HepG2 (cell line): ENCODE measurements around the gene FRMD3. TPM values are rescaled to one million over a fixed set of nuclear protein-coding genes. Genes with fewer than 3 reads are reported as not detected.

Source experiments
- ATAC-seq: fragments of 200-7000 bp; cut with Tn5 transposase; 3 replicates; pipeline ENCODE4 v1.9.1; 2020; ENCODE audit warnings: mild to moderate bottlenecking, moderate library complexity
- BruUV-seq: library from RNA; stranded (reverse); fragments of 400-500 nt; replicated peaks from 2 replicates; lab custom pipeline; 2021; lab: Mats Ljungman, UMichigan
- CTCF ChIA-PET: fragments of 300-600 bp; formaldehyde crosslinking; extraction: SDS; loops from one replicate; lab custom pipeline; 2021; ENCODE audit warnings: low total read pairs, inconsistent platforms, low intra/inter-chr PET ratio; lab: Yijun Ruan, JAX
- POLR2A ChIA-PET: fragments of 350-600 bp; sonication (Branson Sonifier 250); formaldehyde crosslinking; loops from one replicate; lab custom pipeline; 2020; ENCODE audit warnings: antibody characterized with exemption, inconsistent platforms; lab: Yijun Ruan, JAX
- DNase-seq: peaks from one replicate; pipeline ENCODE4 v3.0.0-alpha.2; 2015; ENCODE audit warnings: low spot score
- FAIRE-seq: peaks from 3 replicates; lab custom pipeline; 2011; peaks lifted over from hg19 to GRCh38; lab: Jason Lieb, UNC
- H2AFZ ChIP-seq: one replicate; pipeline ENCODE4 v1.6.1; 2011; ENCODE audit warnings: low read length, inconsistent platforms
- H3K27ac ChIP-seq: fragments of 300-600 bp; 3 replicates; pipeline ENCODE4 v1.8.0; 2011; ENCODE audit warnings: mixed run types, mild to moderate bottlenecking, mixed read lengths, low read length, inconsistent platforms; ENCODE audit not compliant: insufficient read depth; ENCODE audit errors: extremely low read length
- H3K27me3 ChIP-seq, 2 experiments: fragments of 200-600 bp in 1 of 2; 2 replicates in 1 of 2; 3 replicates in 1 of 2; pipeline versions ENCODE4 v1.6.0 to v1.8.0; 2011; ENCODE audit warnings: low read length in 2 of 2, mild to moderate bottlenecking in 2 of 2, moderate library complexity in 2 of 2, inconsistent platforms in 1 of 2; ENCODE audit not compliant: insufficient read depth in 2 of 2, control insufficient read depth in 1 of 2
- H3K36me3 ChIP-seq, 2 experiments: fragments of 200-600 bp in 1 of 2; replicated peaks in 1 of 2; 2 replicates in 1 of 2; 3 replicates in 1 of 2; pipeline versions ENCODE4 v1.5.1 to v1.8.0; 2011; ENCODE audit warnings: low read length in 2 of 2, inconsistent platforms in 1 of 2; ENCODE audit not compliant: insufficient read depth in 2 of 2, control insufficient read depth in 1 of 2
- H3K4me1 ChIP-seq: 2 replicates; pipeline ENCODE4 v1.5.1; 2012; ENCODE audit warnings: low read length, inconsistent platforms; ENCODE audit not compliant: insufficient read depth
- H3K4me2 ChIP-seq: 2 replicates; pipeline ENCODE4 v1.6.0; 2011; ENCODE audit warnings: low read depth, low read length, inconsistent platforms
- H3K4me3 ChIP-seq, 3 experiments: fragments of 200-600 bp in 1 of 3; sonication (generic), shearing (Covaris generic) in 1 of 3; replicated peaks in 1 of 3; 2 replicates each; pipeline ENCODE4 v1.5.1; 2011 to 2016; ENCODE audit warnings: low read length in 3 of 3, inconsistent platforms in 2 of 3, low read depth in 2 of 3, mild to moderate bottlenecking in 2 of 3, control low read depth in 1 of 3, mixed read lengths in 1 of 3; ENCODE audit not compliant: insufficient read depth in 1 of 3
- H3K79me2 ChIP-seq: one replicate; pipeline ENCODE4 v1.6.1; 2011; ENCODE audit warnings: low read length, inconsistent platforms; ENCODE audit not compliant: insufficient read depth
- H3K9ac ChIP-seq: 2 replicates; pipeline ENCODE4 v1.6.0; 2011; ENCODE audit warnings: mild to moderate bottlenecking, low read depth, low read length, inconsistent platforms; ENCODE audit not compliant: insufficient read depth
- H3K9me3 ChIP-seq: 2 replicates; pipeline ENCODE4 v1.5.1; 2012; ENCODE audit warnings: mild to moderate bottlenecking, low read length
- H4K20me1 ChIP-seq: 2 replicates; pipeline ENCODE4 v1.6.0; 2011; ENCODE audit warnings: inconsistent platforms, mild to moderate bottlenecking, low read length, moderate library complexity; ENCODE audit not compliant: insufficient read depth
- CREBL2 ChIP-seq: sonication (generic); formaldehyde crosslinking; IDR thresholded peaks from 2 replicates; pipeline ENCODE4 v1.8.1; 2023; ENCODE audit warnings: missing genetic modification reagents, mild to moderate bottlenecking, borderline replicate concordance
- ELF3 ChIP-seq: IDR thresholded peaks from 2 replicates; pipeline ENCODE4 v1.6.1; 2016; ENCODE audit warnings: missing genetic modification reagents, missing compliant biosample characterization
- FOXC1 ChIP-seq: sonication (generic); formaldehyde crosslinking; IDR thresholded peaks from 2 replicates; pipeline ENCODE4 v1.8.0; 2022; ENCODE audit warnings: mild to moderate bottlenecking, missing genetic modification reagents, borderline replicate concordance
- FOXP1 ChIP-seq, 2 experiments: fragments of 450-650 bp in 1 of 2; IDR thresholded peaks; 2 replicates each; pipeline ENCODE4 v1.6.1; 2017 to 2018; ENCODE audit warnings: antibody characterized with exemption in 1 of 2
- HNRNPL ChIP-seq: fragments of 200-400 bp; formaldehyde crosslinking; IDR thresholded peaks from 2 replicates; pipeline ENCODE4 v1.6.1; 2017; ENCODE audit warnings: mild to moderate bottlenecking, low read depth, low read length
- KMT2A ChIP-seq: sonication (generic); formaldehyde crosslinking; IDR thresholded peaks from 2 replicates; pipeline ENCODE4 v1.4.0; 2020; ENCODE audit warnings: missing genetic modification reagents
- RFXAP ChIP-seq: sonication (generic); formaldehyde crosslinking; IDR thresholded peaks from 2 replicates; pipeline ENCODE4 v1.4.0; 2020; ENCODE audit warnings: missing genetic modification reagents, borderline replicate concordance
- ZNF207 ChIP-seq: fragments of 450-650 bp; IDR thresholded peaks from 2 replicates; pipeline ENCODE4 v1.6.1; 2016; ENCODE audit warnings: antibody characterized with exemption, borderline replicate concordance
- ZNF281 ChIP-seq: sonication (generic); formaldehyde crosslinking; IDR thresholded peaks from 2 replicates; pipeline ENCODE4 v1.4.0; 2020; ENCODE audit warnings: missing genetic modification reagents, borderline replicate concordance
- ZNF382 ChIP-seq: sonication (generic); formaldehyde crosslinking; IDR thresholded peaks from 2 replicates; pipeline ENCODE4 v1.5.0; 2020; ENCODE audit warnings: missing genetic modification reagents, mild to moderate bottlenecking, borderline replicate concordance
- ZNF713 ChIP-seq: sonication (generic); formaldehyde crosslinking; IDR thresholded peaks from 2 replicates; pipeline ENCODE4 v1.4.0; 2020; ENCODE audit warnings: mild to moderate bottlenecking, missing genetic modification reagents
- ZNF761 ChIP-seq: sonication (generic); formaldehyde crosslinking; conservative IDR thresholded peaks from 2 replicates; pipeline ENCODE4 v1.4.0; 2020; ENCODE audit warnings: mild to moderate bottlenecking, missing genetic modification reagents
- WGBS: methylation state at CpG from one replicate; pipeline ENCODE4 v1.1.6; 2017; ENCODE audit warnings: low lambda C conversion rate; 5-methylcytosine and 5-hydroxymethylcytosine counted together
- in situ Hi-C: cut with HindIII; loops from 2 replicates; pipeline ENCODE4 v1.10.0; 2017; ENCODE audit warnings: low pct_unique_long_range_greater_than_20kb; ENCODE audit not compliant: extremely low pct_ligation_motif_present
- intact Hi-C: fragments of 100-400 bp; cut with micrococcal nuclease; formaldehyde crosslinking; loops from one replicate; pipeline ENCODE4 v1.10.0; 2022; ENCODE audit not compliant: unreplicated experiment
- polyA plus RNA-seq, 8 experiments: library from polyadenylated mRNA; depleted of rRNA in 3 of 8; stranded (reverse) in 7 of 8; unstranded in 1 of 8; fragments of >200 nt; fragmentation: Illumina TruSeq in 4 of 8; extraction: Trizol in 4 of 8; gene quantifications; 2 replicates each; pipeline versions ENCODE4 v1.2.1 to v1.2.3, GENCODE V29; 2011 to 2016; ENCODE audit warnings: low read depth in 4 of 8, missing spikeins in 1 of 8, mixed read lengths in 1 of 8; ENCODE audit not compliant: insufficient read depth in 1 of 8
- total RNA-seq, 5 experiments: library from RNA; depleted of rRNA; stranded (reverse); fragments of >200 nt; fragmentation: Illumina TruSeq; extraction: Trizol; gene quantifications; 2 replicates each; pipeline ENCODE4 v1.2.3, GENCODE V29; 2016; ENCODE audit warnings: low read depth in 1 of 5
- TF ChIP-seq, protein P1 (sequence below): sonication (generic); formaldehyde crosslinking; IDR thresholded peaks from 2 replicates; pipeline ENCODE4 v1.5.0; 2020; ENCODE audit warnings: mild to moderate bottlenecking, missing genetic modification reagents

Gene FRMD3
- total and polyA plus RNA-seq, 2 of the 13 experiments (the other 11 are each of a cell fraction or from before 2014, with no cell fraction given), result 3.2 to 7.7 TPM

DNA sequence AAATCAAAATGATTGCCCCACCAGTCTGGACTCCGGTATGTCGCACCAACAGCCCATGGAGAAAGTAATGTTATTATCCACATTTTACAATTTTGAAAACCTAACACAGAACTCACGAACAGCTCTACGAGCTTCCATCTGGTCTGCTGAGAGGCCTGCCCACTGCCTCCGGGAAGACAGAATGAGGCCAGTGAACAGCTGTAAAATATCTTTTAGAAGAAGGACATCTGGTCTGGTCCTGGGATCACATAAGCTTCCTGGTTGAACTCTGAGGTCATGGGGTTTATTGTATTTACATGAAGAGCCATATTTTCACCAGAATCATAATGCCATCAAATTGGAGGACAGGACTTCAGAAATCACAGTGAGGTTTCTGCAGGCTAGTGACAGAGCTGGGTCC lies 89.0 kb downstream of the FRMD3 start:
- no peak for ATAC-seq
- Histone ChIP-seq H2AFZ (no peak overlapping the region), H3K27ac (no peak overlapping the region), H3K36me3 (no peaks in the 10 kb centered on the region; a peak in 1 of 5 replicates), H3K4me1 (peaks cover 8% of the 10 kb centered on the region; the same call in 1 of the 2 replicates), H3K27me3 (no peaks in the 10 kb centered on the region), H3K79me2 (no peaks in the 10 kb centered on the region), H4K20me1 (no peaks in the 10 kb centered on the region), H3K9me3 (no peaks in the 10 kb centered on the region), H3K4me3 (no peak overlapping the region), H3K4me2 (no peak overlapping the region), H3K9ac (no peak overlapping the region)
- 98% methylated on average over 5 of the region's 5 CpGs for whole genome bisulfite sequencing
- no peak for DNase-seq
- ChIA-PET CTCF (no interaction called here), POLR2A (no interaction called here)
- intact Hi-C loops (no loop called here), in situ Hi-C loops (no loop called here)
- BruUV-seq, result no TSS peak
- TF ChIP-seq, protein P1, sequence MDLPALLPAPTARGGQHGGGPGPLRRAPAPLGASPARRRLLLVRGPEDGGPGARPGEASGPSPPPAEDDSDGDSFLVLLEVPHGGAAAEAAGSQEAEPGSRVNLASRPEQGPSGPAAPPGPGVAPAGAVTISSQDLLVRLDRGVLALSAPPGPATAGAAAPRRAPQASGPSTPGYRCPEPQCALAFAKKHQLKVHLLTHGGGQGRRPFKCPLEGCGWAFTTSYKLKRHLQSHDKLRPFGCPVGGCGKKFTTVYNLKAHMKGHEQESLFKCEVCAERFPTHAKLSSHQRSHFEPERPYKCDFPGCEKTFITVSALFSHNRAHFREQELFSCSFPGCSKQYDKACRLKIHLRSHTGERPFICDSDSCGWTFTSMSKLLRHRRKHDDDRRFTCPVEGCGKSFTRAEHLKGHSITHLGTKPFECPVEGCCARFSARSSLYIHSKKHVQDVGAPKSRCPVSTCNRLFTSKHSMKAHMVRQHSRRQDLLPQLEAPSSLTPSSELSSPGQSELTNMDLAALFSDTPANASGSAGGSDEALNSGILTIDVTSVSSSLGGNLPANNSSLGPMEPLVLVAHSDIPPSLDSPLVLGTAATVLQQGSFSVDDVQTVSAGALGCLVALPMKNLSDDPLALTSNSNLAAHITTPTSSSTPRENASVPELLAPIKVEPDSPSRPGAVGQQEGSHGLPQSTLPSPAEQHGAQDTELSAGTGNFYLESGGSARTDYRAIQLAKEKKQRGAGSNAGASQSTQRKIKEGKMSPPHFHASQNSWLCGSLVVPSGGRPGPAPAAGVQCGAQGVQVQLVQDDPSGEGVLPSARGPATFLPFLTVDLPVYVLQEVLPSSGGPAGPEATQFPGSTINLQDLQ (CRISPR knock-in tag), result no peak
- TF ChIP-seq CREBL2, result no peak
- TF ChIP-seq KMT2A (CRISPR knock-in tag), result no peak
- no peak for TF ChIP-seq FOXP1 (IDR thresholded peaks at IDR 0.05)
- no peak for TF ChIP-seq FOXP1 (CRISPR knock-in tag; IDR thresholded peaks at IDR 0.05)
- no peak for TF ChIP-seq FOXC1 (CRISPR knock-in tag)
- TF ChIP-seq HNRNPL, result no peak
- no peak for TF ChIP-seq ZNF281 (CRISPR knock-in tag)
- TF ChIP-seq ZNF761 (CRISPR knock-in tag), result no peak
- no peak for TF ChIP-seq ELF3 (CRISPR knock-in tag)
- no peak for TF ChIP-seq ZNF207
- no peak for TF ChIP-seq ZNF382 (CRISPR knock-in tag)
- TF ChIP-seq RFXAP (CRISPR knock-in tag), result no peak
- TF ChIP-seq ZNF713 (CRISPR knock-in tag), result no peak
- no peak for FAIRE-seq
